H9 (cell line): Measurements from ENCODE around the gene LPP. TPM values are rescaled to one million over a fixed set of nuclear protein-coding genes. Genes with fewer than 3 reads are reported as not detected.

Experiments used
- DNase-seq: peaks from one replicate; pipeline ENCODE4 v3.0.0-alpha.2; 2017
- H2AFZ ChIP-seq: one replicate; pipeline ENCODE4 v1.6.1; 2013; ENCODE audit warnings: mild to moderate bottlenecking, low read length, control low read depth, moderate library complexity
- H2AK5ac ChIP-seq: 2 replicates; pipeline ENCODE4 v1.6.1; 2013; ENCODE audit warnings: low read length, control low read depth, mixed read lengths; ENCODE audit not compliant: insufficient read length
- H2BK120ac ChIP-seq: one replicate; pipeline ENCODE4 v1.6.1; 2013; ENCODE audit warnings: low read depth, mild to moderate bottlenecking, low read length, control low read depth, inconsistent platforms; ENCODE audit not compliant: poor library complexity, severe bottlenecking
- H2BK12ac ChIP-seq: 2 replicates; pipeline ENCODE4 v1.6.1; 2013; ENCODE audit warnings: low read length, control low read depth, mixed read lengths, low read depth; ENCODE audit not compliant: insufficient read length
- H2BK15ac ChIP-seq: 2 replicates; pipeline ENCODE4 v1.6.1; 2013; ENCODE audit warnings: low read depth, low read length, control low read depth
- H2BK20ac ChIP-seq: one replicate; pipeline ENCODE4 v1.6.1; 2013; ENCODE audit warnings: low read depth, mild to moderate bottlenecking, low read length, control low read depth, inconsistent platforms; ENCODE audit not compliant: poor library complexity, severe bottlenecking
- H2BK5ac ChIP-seq: 2 replicates; pipeline ENCODE4 v1.6.1; 2013; ENCODE audit warnings: low read length, control low read depth, mixed read lengths; ENCODE audit not compliant: insufficient read length
- H3K14ac ChIP-seq: 2 replicates; pipeline ENCODE4 v1.6.1; 2013; ENCODE audit warnings: low read length, control low read depth; ENCODE audit not compliant: insufficient read depth
- H3K18ac ChIP-seq: 2 replicates; pipeline ENCODE4 v1.6.1; 2013; ENCODE audit warnings: low read depth, mild to moderate bottlenecking, mixed read lengths, low read length, control low read depth; ENCODE audit not compliant: insufficient read length
- H3K23ac ChIP-seq: 2 replicates; pipeline ENCODE4 v1.6.1; 2013; ENCODE audit warnings: low read length, control low read depth, mixed read lengths, low read depth; ENCODE audit not compliant: insufficient read length
- H3K23me2 ChIP-seq: 2 replicates; pipeline ENCODE4 v1.6.1; 2013; ENCODE audit warnings: low read depth, mild to moderate bottlenecking, mixed read lengths, low read length, control low read depth; ENCODE audit not compliant: insufficient read length, poor library complexity, severe bottlenecking
- H3K27ac ChIP-seq: 2 replicates; pipeline ENCODE4 v1.5.1; 2013; ENCODE audit warnings: low read length, control low read depth, mixed read lengths, low read depth; ENCODE audit not compliant: insufficient read length
- H3K27me3 ChIP-seq: 2 replicates; pipeline ENCODE4 v1.6.1; 2013; ENCODE audit warnings: low read length, control low read depth, inconsistent platforms; ENCODE audit not compliant: insufficient read depth
- H3K4ac ChIP-seq: 2 replicates; pipeline ENCODE4 v1.6.1; 2013; ENCODE audit warnings: low read depth, mild to moderate bottlenecking, control low read depth, inconsistent platforms, low read length, moderate library complexity
- H3K4me1 ChIP-seq: 2 replicates; pipeline ENCODE4 v1.6.1; 2013; ENCODE audit warnings: low read length, control low read depth, inconsistent platforms; ENCODE audit not compliant: insufficient read depth
- H3K4me2 ChIP-seq: 2 replicates; pipeline ENCODE4 v1.6.1; 2013; ENCODE audit warnings: low read length, control low read depth, mixed read lengths; ENCODE audit not compliant: insufficient read length, insufficient read depth
- H3K56ac ChIP-seq: 2 replicates; pipeline ENCODE4 v1.6.1; 2013; ENCODE audit warnings: low read depth, mild to moderate bottlenecking, mixed read lengths, low read length, control low read depth; ENCODE audit not compliant: insufficient read length
- H3K79me1 ChIP-seq: 2 replicates; pipeline ENCODE4 v1.6.1; 2013; ENCODE audit warnings: low read depth, mild to moderate bottlenecking, moderate library complexity, low read length, control low read depth, inconsistent platforms; ENCODE audit not compliant: insufficient read depth, poor library complexity, severe bottlenecking
- H3K79me2 ChIP-seq: 2 replicates; pipeline ENCODE4 v1.6.1; 2013; ENCODE audit warnings: low read length, control low read depth, inconsistent platforms; ENCODE audit not compliant: insufficient read depth
- H3K9ac ChIP-seq: 2 replicates; pipeline ENCODE4 v1.6.1; 2013; ENCODE audit warnings: low read length, control low read depth, mixed read lengths; ENCODE audit not compliant: insufficient read length; ENCODE audit errors: extremely low read depth
- H3K9me3 ChIP-seq: one replicate; pipeline ENCODE4 v1.6.1; 2013; ENCODE audit warnings: low read depth, low read length, inconsistent platforms; ENCODE audit not compliant: control insufficient read depth
- H3T11ph ChIP-seq: one replicate; pipeline ENCODE4 v1.6.1; 2013; ENCODE audit warnings: mild to moderate bottlenecking, low read length, control low read depth, inconsistent platforms
- H4K20me1 ChIP-seq: one replicate; pipeline ENCODE4 v1.6.1; 2013; ENCODE audit not compliant: control insufficient read depth, insufficient read length, insufficient read depth
- H4K5ac ChIP-seq: 2 replicates; pipeline ENCODE4 v1.6.1; 2013; ENCODE audit warnings: low read depth, mild to moderate bottlenecking, mixed read lengths, low read length, control low read depth; ENCODE audit not compliant: insufficient read length
- H4K8ac ChIP-seq: replicated peaks from 2 replicates; pipeline ENCODE4 v1.6.1; 2013; ENCODE audit warnings: low read length, control low read depth, mixed read lengths, low read depth; ENCODE audit not compliant: insufficient read length
- H4K91ac ChIP-seq: 2 replicates; pipeline ENCODE4 v1.6.1; 2013; ENCODE audit warnings: low read depth, mild to moderate bottlenecking, moderate library complexity, mixed read lengths, low read length, control low read depth; ENCODE audit not compliant: insufficient read length
- H3K27ac Mint-ChIP-seq, 3 experiments: 2 replicates in 2 of 3; 3 replicates in 1 of 3; pipeline ENCODE4 v1.8.0; 2020 to 2021; ENCODE audit warnings: mixed read lengths in 3 of 3, mild to moderate bottlenecking in 1 of 3, moderate library complexity in 1 of 3
- H3K27me3 Mint-ChIP-seq: 2 replicates; pipeline ENCODE4 v1.8.0; 2021; ENCODE audit warnings: low read depth, mild to moderate bottlenecking, moderate library complexity, mixed read lengths
- H3K36me3 Mint-ChIP-seq, 3 experiments: 2 replicates in 2 of 3; 3 replicates in 1 of 3; pipeline ENCODE4 v1.8.0; 2020 to 2021; ENCODE audit warnings: low read depth in 3 of 3, mixed read lengths in 3 of 3; ENCODE audit not compliant: insufficient read depth in 1 of 3
- H3K4me1 Mint-ChIP-seq, 2 experiments: 2 replicates each; pipeline ENCODE4 v1.8.0; 2020; ENCODE audit warnings: mixed read lengths in 2 of 2
- H3K4me3 Mint-ChIP-seq, 2 experiments: 2 replicates in 1 of 2; 3 replicates in 1 of 2; pipeline ENCODE4 v1.8.0; 2020 to 2021; ENCODE audit warnings: mild to moderate bottlenecking in 2 of 2, mixed read lengths in 2 of 2, moderate library complexity in 1 of 2
- H3K9me3 Mint-ChIP-seq, 2 experiments: 2 replicates in 1 of 2; 3 replicates in 1 of 2; pipeline ENCODE4 v1.8.0; 2020; ENCODE audit warnings: mild to moderate bottlenecking in 2 of 2, mixed read lengths in 2 of 2, moderate library complexity in 1 of 2
- CTCF ChIP-seq: fragments of 200-600 bp; sonication (generic); conservative IDR thresholded peaks from 3 replicates; pipeline ENCODE4 v1.8.0; 2021; ENCODE audit warnings: antibody characterized with exemption, mild to moderate bottlenecking
- WGBS: extraction: QIAGEN DNeasy Blood & Tissue Kit; methylation state at CpG from one replicate; pipeline ENCODE4 v1.1.7; 2013; ENCODE audit warnings: missing lambda C conversion rate, low lambda C conversion rate, mixed read lengths; ENCODE audit not compliant: insufficient read length; ENCODE audit errors: extremely low coverage; 5-methylcytosine and 5-hydroxymethylcytosine counted together
- total RNA-seq: library from RNA; stranded (reverse); gene quantifications from 2 replicates; pipeline ENCODE4 v1.2.1, GENCODE V29; 2021

LPP gene
- total RNA-seq, 1 experiment from 2014 or later, result 64.6 TPM

GRCh38 chr3:188470508-188471130, 316.7 kb downstream of the LPP start:
- no peak overlapping the region for H2BK15ac ChIP-seq
- no peaks in the 10 kb centered on the region for H3K79me2 ChIP-seq
- H4K5ac ChIP-seq, result no peak overlapping the region
- Mint-ChIP-seq H3K4me3 (no peak overlapping the region), H3K27ac (no peak overlapping the region), H3K36me3 (peaks cover 2 to 5% (median 3%) of the 10 kb centered on the region in 3 experiments; a peak in 2 of 7 replicates), H3K9me3 (no peaks in the 10 kb centered on the region), H3K4me1 (peaks cover 0 to 6% of the 10 kb centered on the region in 2 experiments; a peak in 2 of 4 replicates), H3K27me3 (no peaks in the 10 kb centered on the region)
- H2AK5ac ChIP-seq, result no peak overlapping the region
- H3K14ac ChIP-seq, result no peak overlapping the region
- H3K23me2 ChIP-seq, result no peaks in the 10 kb centered on the region
- no peak overlapping the region for H3K18ac ChIP-seq
- H3K9me3 ChIP-seq, result no peaks in the 10 kb centered on the region
- TF ChIP-seq CTCF, result no peak
- H3K4ac ChIP-seq, result no peak overlapping the region
- no peak overlapping the region for H3K27ac ChIP-seq
- H4K91ac ChIP-seq, result no peak overlapping the region
- no peak overlapping the region for H3K23ac ChIP-seq
- no peak for DNase-seq
- peaks cover 2% of the 10 kb centered on the region; the same call in 1 of the 2 replicates for H3K4me1 ChIP-seq
- no peak overlapping the region for H4K8ac ChIP-seq
- H2BK120ac ChIP-seq, result no peak overlapping the region
- no CpG with 5 or more reads among the region's 4 CpGs for WGBS
- no peak overlapping the region for H3K4me2 ChIP-seq
- no peak overlapping the region for H2BK5ac ChIP-seq
- H2BK12ac ChIP-seq, result no peak overlapping the region
- H3K79me1 ChIP-seq, result no peaks in the 10 kb centered on the region
- no peak overlapping the region for H3K56ac ChIP-seq
- H2BK20ac ChIP-seq, result no peak overlapping the region
- H4K20me1 ChIP-seq, result no peaks in the 10 kb centered on the region
- no peaks in the 10 kb centered on the region for H3K27me3 ChIP-seq
- H2AFZ ChIP-seq, result no peak overlapping the region
- no peak overlapping the region for H3T11ph ChIP-seq
- H3K9ac ChIP-seq, result no peak overlapping the region
